Lower lobe of right lung (tissue), 2 donors: ENCODE data around the gene FOXL1. TPM values are rescaled to one million over a fixed set of nuclear protein-coding genes. Genes with fewer than 3 reads are reported as not detected.

Source experiments
- ATAC-seq, 2 donors: fragments of 200-7000 bp; cut with Tn5 transposase; one replicate each; pipeline ENCODE4 v1.9.1; 2020 to 2022; ENCODE audit warnings: mild to moderate bottlenecking in 2 of 2, moderate library complexity in 2 of 2
- DNase-seq: peaks from one replicate; pipeline ENCODE4 v3.0.0-alpha.2; 2020
- H3K27ac ChIP-seq: fragments of 200-600 bp; one replicate; pipeline ENCODE4 v1.8.0; 2022
- H3K27me3 ChIP-seq: fragments of 200-600 bp; one replicate; pipeline ENCODE4 v1.8.0; 2022; ENCODE audit warnings: low read depth
- H3K36me3 ChIP-seq: fragments of 200-600 bp; one replicate; pipeline ENCODE4 v1.8.0; 2022; ENCODE audit warnings: mild to moderate bottlenecking
- H3K4me1 ChIP-seq: fragments of 200-600 bp; one replicate; pipeline ENCODE4 v1.8.0; 2022
- H3K4me3 ChIP-seq: fragments of 200-600 bp; one replicate; pipeline ENCODE4 v1.8.0; 2022; ENCODE audit warnings: mild to moderate bottlenecking
- H3K9me3 ChIP-seq: fragments of 200-600 bp; one replicate; pipeline ENCODE4 v1.8.0; 2022
- intact Hi-C: fragments of 100-400 bp; cut with DNase I; formaldehyde crosslinking; loops from one replicate; pipeline ENCODE4 v1.11.0; 2022
- total RNA-seq: library from RNA; stranded (reverse); fragmentation: NEBNext Ultra II Directional; extraction: Animal tissue kit (Norgen Biotek cat#: 25700); gene quantifications from one replicate; pipeline ENCODE4 v1.2.1, GENCODE V29; 2021
- TF ChIP-seq, protein P1 (sequence below): fragments of 200-600 bp; IDR thresholded peaks from one replicate; pipeline ENCODE4 v1.8.0; 2022; ENCODE audit warnings: antibody characterized with exemption, mild to moderate bottlenecking
- donor health status: DM: no; HTN: yes; CAD: no; lungs with severe emphysema.

The FOXL1 gene
- total RNA-seq, 1 donor from 2014 or later: 0.83 TPM

DNA sequence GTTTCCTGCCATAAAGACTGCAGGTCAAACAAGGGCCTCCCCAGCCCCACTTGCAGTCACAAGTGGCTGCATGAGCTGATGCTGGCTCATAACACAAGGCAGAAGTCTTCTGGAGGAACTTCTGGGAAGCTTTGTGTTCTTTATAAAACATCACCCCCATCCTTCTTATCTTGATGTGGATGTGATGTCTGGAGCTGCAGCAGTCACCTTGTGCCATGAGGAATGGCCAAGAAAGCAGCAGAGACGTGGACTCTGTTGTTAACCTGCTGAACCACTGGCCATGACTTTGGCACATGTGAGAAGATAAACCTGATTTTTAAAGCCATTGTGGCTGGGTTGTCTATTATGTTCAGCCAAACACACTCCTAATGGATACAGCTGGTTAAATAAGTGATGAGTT, 41.8 kb downstream of the FOXL1 start:
- Histone ChIP-seq H3K9me3 (no peaks in the 10 kb centered on the region), H3K27ac (no peak overlapping the region), H3K36me3 (no peaks in the 10 kb centered on the region), H3K4me3 (no peak overlapping the region), H3K4me1 (no peaks in the 10 kb centered on the region), H3K27me3 (peaks cover 17% of the 10 kb centered on the region)
- TF ChIP-seq, protein P1, sequence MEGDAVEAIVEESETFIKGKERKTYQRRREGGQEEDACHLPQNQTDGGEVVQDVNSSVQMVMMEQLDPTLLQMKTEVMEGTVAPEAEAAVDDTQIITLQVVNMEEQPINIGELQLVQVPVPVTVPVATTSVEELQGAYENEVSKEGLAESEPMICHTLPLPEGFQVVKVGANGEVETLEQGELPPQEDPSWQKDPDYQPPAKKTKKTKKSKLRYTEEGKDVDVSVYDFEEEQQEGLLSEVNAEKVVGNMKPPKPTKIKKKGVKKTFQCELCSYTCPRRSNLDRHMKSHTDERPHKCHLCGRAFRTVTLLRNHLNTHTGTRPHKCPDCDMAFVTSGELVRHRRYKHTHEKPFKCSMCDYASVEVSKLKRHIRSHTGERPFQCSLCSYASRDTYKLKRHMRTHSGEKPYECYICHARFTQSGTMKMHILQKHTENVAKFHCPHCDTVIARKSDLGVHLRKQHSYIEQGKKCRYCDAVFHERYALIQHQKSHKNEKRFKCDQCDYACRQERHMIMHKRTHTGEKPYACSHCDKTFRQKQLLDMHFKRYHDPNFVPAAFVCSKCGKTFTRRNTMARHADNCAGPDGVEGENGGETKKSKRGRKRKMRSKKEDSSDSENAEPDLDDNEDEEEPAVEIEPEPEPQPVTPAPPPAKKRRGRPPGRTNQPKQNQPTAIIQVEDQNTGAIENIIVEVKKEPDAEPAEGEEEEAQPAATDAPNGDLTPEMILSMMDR: no peak
- DNase-seq (no peak), ATAC-seq (no peak)
- intact Hi-C loops: no loop called here

- H3K4me3 ChIP-seq: no peak overlapping the region
- TF ChIP-seq, protein P1: no peak
- H3K27me3 ChIP-seq: peaks cover 19% of the 10 kb centered on the region
- no peaks in the 10 kb centered on the region for H3K4me1 ChIP-seq
- H3K9me3 ChIP-seq: no peaks in the 10 kb centered on the region
- no peaks in the 10 kb centered on the region for H3K36me3 ChIP-seq
- no peak for DNase-seq
- intact Hi-C loops: no loop called here
- no peak for ATAC-seq
- no peak overlapping the region for H3K27ac ChIP-seq
Measured at GRCh38 chr16:86621966-86622365, 43.6 kb downstream of the FOXL1 start.

- TF ChIP-seq, protein P1: no peak
- Histone ChIP-seq H3K4me1 (no peaks in the 10 kb centered on the region), H3K27ac (no peak overlapping the region), H3K36me3 (no peaks in the 10 kb centered on the region), H3K9me3 (no peaks in the 10 kb centered on the region), H3K4me3 (no peak overlapping the region), H3K27me3 (peaks cover 19% of the 10 kb centered on the region)
- intact Hi-C loops: no loop called here
- ATAC-seq (no peak), DNase-seq (no peak)
Measured at GRCh38 chr16:86622700-86623615, 44.6 kb downstream of the FOXL1 start.

DNA sequence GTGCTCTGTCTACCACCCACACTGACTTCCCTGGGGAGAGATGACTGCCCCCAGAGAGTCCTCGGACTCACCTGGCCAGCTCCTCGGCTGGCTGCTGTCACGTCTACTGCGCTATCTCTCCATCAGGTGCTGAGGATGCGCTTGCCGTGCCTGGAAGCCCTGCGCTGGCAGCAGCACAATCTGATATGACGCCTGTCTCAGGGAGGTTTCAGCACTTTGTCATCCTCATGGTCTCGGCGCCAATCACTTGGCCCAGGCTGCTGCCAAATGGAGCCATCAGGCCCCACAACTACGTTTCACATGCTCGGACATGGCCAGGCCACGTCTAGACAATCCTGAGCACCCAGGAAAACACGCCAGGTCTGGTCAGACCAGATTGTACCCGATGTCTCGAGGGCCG, 46.7 kb downstream of the FOXL1 start:
- Histone ChIP-seq H3K9me3 (no peaks in the 10 kb centered on the region), H3K27ac (no peak overlapping the region), H3K27me3 (peaks cover 19% of the 10 kb centered on the region), H3K36me3 (no peaks in the 10 kb centered on the region), H3K4me1 (no peaks in the 10 kb centered on the region), H3K4me3 (no peak overlapping the region)
- TF ChIP-seq, protein P1: no peak
- no peak for DNase-seq
- ATAC-seq: no peak
- intact Hi-C loops: no loop called here

DNA sequence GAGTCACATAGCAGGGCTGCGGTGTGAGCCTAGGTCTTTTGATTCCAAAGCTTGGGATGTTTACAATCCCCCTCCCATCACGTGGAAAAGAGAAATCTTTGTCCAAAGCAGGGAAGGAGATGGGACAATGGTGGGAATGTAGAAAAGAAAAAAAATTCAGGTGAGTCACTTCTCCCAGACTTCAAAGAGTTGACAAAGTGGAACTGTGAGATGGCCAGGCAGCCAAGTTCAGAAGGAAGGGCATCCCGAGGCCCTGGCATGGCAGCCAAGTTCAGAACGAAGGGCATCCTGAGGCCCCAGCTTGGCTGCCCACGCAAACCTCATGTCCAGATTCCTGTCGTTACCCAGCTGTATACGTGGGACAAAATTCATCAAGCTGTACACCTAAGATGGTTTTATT, 47.5 kb downstream of the FOXL1 start:
- ATAC-seq (no peak), DNase-seq (no peak)
- Histone ChIP-seq H3K27ac (no peak overlapping the region), H3K4me3 (no peak overlapping the region), H3K36me3 (no peaks in the 10 kb centered on the region), H3K27me3 (peaks cover 14% of the 10 kb centered on the region), H3K9me3 (no peaks in the 10 kb centered on the region), H3K4me1 (no peaks in the 10 kb centered on the region)
- TF ChIP-seq, protein P1: no peak
- intact Hi-C loops: no loop called here
